HG03159 (cell line): ENCODE results near the gene DIS3L2.
"Not testable (repeated sequence)": the region's sequence is repeated elsewhere in the genome, so short reads cannot be mapped to it uniquely, and the experiment has no call there.

ENCODE experiments used
- ATAC-seq: cut with Tn5 transposase; IDR thresholded peaks from one replicate; pipeline ENCODE4 v1.9.1; 2021; ENCODE audit warnings: mild to moderate bottlenecking, moderate library complexity; ENCODE audit not compliant: unreplicated experiment

The DIS3L2 gene

DNA sequence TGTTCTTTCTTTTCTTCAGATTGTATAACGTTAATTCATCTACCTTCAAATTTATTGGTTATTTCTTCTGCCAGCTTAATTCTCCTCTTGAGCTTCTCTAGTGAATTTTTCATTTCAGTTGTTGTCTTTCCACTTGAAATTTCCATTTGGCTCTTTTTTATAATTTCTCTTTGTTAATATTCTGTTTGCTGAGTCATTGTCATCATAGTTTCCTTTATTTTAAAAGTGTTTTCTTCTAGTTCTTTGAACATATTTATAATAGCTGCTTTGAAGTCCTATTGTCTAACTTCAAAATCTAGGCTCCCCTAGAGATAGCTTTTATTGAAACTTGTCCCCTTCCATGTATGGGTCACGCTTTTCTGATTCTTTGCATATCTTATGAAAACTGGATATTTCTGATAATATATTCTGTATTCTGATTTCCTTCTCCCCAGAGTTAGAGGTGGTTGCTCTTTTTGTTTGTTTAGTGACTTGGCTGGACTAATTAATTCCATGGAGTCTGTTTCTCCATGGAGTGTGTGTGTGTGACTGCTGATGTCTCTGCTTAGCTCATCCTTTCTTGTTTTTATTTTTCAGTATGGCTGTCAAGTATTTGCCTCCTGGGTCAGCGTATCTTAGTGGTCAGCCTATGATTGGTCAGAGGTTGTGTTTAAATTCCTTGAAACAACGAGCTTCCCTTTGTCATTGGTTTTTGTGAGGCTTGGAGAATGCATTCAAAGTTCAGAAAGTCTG lies 47.6 kb downstream of the DIS3L2 start:
- no peak for ATAC-seq

GRCh38 chr2:232009639-232010274 lies 48.2 kb downstream of the DIS3L2 start:
- no peak for ATAC-seq

- no peak for ATAC-seq
These were observed 52.3 kb downstream of the DIS3L2 start for GRCh38 chr2:232013701-232014353.

DNA sequence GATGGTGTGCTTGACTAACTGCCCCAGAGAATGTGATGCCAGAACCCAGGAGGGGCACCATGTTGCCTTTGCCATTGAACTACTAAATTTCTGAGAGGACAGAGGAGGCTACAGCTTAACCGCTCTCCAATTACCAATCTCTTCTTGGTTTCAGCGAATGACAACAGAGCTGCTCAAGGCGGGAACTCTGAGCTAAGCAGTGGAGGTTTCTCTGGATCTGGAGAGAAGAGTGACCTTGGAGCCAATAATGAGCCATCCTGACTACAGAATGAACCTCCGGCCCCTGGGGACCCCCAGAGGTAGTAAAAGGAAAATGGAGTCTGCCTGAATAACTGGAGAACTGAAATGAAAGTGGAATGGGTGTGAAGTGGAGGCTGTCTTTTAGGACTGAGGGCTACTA lies 53.2 kb downstream of the DIS3L2 start:
- no peak for ATAC-seq

GRCh38 chr2:232018181-232018580 lies 56.7 kb downstream of the DIS3L2 start:
- ATAC-seq: no peak

GRCh38 chr2:232022718-232023117 lies 61.2 kb downstream of the DIS3L2 start:
- no peak for ATAC-seq

DNA sequence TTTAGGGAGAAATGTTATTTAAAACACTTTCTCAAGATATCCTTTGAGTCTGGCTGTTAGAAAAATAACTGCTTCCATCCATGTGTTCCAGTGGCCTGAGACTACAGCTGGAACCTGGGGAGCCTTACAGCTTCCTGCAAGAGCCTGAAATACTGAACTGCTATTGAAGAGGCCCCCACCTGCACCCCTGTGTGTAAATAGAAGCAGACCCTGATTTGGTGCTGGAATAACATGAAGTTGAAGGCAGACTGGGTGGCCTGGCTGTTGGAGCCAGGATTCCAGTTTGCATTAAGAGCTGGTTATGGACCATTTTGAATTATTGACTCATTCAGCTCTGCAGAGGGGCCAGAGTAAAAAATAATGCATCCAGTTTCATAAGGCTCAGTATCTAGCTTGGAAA lies 61.9 kb downstream of the DIS3L2 start:
- ATAC-seq: no peak

- no peak for ATAC-seq
These were observed 62.9 kb downstream of the DIS3L2 start for GRCh38 chr2:232024457-232024856.

GRCh38 chr2:232026910-232027309 lies 65.4 kb downstream of the DIS3L2 start:
- ATAC-seq: peak; percentile 95

DNA sequence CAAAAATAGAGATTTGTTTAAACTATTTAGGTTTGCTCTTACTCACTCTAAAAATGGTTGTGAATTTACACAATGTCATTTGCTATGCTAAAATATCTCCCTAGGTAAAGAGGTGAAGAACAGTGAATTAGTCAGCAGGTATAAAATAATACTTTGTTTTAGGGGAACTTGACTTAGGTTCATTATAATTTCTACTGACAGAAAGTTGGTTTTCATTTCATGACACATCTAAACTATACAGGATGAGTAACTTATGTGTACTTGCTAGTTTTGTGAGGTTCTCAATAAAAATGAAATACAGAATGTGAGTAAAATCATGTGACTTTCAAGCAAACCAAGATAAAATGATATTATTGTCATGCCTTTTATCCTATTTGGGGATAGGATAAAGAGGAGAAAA lies 66.0 kb downstream of the DIS3L2 start:
- no peak for ATAC-seq

- no peak for ATAC-seq
These were observed 66.6 kb downstream of the DIS3L2 start for GRCh38 chr2:232028071-232028470.

- ATAC-seq: no peak
These were observed 67.1 kb downstream of the DIS3L2 start for GRCh38 chr2:232028631-232029030.

DNA sequence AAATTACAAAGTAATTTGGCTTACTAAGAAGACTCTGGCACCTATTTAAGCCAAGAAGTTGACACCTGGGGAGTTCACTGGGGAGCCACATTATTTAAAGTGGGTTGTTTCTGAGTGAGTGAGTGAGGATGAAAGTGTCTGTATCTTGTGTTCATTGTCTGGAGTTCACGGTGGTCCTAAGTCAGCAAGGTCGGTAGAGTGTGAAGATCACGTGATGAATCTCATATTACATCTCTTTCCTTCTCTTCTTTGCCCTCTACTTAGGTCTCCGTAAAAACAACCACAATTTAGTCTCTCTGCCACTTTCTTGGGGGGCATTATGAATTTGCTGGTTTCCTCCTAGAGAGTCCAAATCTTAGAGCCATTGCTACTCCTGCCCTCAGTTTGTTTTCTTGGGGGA lies 67.8 kb downstream of the DIS3L2 start:
- ATAC-seq: no peak

GRCh38 chr2:232030229-232030628 lies 68.7 kb downstream of the DIS3L2 start:
- no peak for ATAC-seq

DNA sequence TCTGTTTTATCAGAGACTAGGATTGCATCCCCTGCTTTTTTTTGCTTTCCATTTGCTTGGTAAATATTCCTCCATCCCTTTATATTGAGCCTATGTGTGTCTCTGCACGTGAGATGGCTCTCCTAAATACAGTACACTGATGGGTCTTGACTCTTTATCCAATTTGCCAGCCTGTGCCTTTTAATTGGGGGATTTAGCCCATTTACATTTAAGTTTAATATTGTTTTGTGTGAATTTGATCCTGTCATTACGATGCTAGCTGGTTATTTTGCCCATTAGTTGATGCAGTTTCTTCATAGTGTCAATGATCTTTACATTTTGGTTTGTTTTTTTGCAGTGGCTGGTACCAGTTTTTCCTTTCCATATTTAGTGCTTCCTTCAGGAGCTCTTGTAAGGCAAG lies 73.8 kb downstream of the DIS3L2 start:
- not testable (repeated sequence) for ATAC-seq

DNA sequence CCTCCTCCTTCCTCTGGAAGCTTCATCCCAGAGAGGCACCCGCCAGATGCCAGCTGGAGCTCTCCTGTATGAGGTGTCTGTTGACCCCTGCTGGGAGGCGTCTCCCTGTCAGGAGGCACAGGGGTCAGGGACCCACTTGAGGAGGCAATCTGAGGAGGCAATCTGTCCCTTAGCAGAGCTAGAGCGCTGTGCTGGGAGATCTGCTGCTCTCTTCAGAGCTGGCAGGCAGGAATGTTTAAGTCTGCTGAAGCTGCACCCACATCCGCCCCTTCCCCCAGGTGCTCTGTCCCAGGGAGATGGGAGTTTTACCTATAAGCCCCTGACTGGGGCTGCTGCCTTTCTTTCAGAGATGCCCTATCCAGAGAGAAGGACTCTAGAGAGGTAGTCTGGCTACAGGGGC lies 75.4 kb downstream of the DIS3L2 start:
- not testable (repeated sequence) for ATAC-seq

DNA sequence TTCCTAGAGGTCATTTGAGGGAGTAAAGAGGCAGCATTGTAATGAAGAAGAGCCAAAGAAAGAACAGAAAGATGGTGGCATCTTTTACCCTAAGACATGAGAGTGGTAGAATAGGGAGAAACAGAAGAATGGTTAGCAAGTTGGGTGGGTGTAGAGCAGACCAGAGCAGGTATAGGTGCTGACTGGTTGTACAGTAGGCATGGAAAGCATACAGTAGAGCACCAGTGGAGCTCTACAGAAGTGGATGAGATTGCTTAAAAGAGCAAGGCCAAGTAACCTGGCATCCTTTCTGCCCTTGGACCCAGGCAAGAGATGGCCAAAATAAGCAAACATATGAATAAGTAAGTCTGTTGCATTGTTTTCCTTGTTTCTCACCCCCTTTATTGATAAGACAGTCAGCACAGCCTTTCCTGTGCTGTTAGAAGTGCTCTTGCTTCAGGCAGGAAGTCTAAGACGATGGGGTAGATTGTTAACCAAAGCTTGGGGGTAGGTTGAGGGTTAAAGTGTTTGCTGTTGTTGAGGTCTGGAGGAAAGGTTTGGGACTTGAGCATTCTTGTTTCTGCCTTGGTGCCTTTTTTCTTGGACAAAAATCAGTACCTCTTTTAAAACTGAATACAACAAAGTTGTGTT lies 76.9 kb downstream of the DIS3L2 start:
- no peak for ATAC-seq

GRCh38 chr2:232038881-232039485 lies 77.5 kb downstream of the DIS3L2 start:
- ATAC-seq: no peak

DNA sequence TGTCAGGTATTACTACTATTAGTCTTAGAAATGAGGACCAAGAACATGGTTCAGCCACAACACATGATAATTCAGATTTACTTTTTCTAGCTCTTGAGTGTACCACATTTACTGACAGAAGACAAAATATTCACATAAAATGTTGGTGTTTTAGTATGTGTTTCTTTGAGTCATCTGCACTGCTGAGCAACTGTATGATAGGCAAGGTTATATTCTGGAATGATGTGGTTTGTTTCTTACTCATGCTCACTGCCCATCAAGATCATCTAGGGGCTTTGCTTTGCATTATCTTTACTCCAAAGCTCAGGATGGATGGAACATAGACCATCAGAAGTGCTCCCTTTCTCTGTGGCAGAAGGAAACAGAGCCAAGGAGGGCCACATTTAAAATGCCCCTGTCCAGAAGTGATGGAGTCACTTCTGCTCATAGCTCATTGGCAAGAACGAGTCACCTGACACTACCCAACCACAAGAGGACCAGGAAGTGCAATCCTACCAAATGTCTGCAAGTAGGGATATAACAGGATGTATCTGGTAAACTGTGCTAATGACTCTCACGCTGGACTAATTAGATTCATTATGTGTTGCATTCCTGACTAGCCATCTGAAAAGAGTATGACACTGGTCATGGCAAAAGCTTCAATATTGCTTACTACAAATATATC lies 81.5 kb downstream of the DIS3L2 start:
- ATAC-seq: no peak

- no peak for ATAC-seq
These were observed 82.5 kb downstream of the DIS3L2 start for GRCh38 chr2:232043966-232044365.

GRCh38 chr2:232049350-232049749 lies 87.8 kb downstream of the DIS3L2 start:
- ATAC-seq: no peak
